GM18519 (cell line): Measurements from ENCODE around the gene ZBTB9.
A peak's percentile ranks its signal among the peaks of the same experiment; 100 is the strongest.

Experiments
- ATAC-seq: cut with Tn5 transposase; IDR thresholded peaks from one replicate; pipeline ENCODE4 v1.9.1; 2021; ENCODE audit warnings: mild to moderate bottlenecking, moderate library complexity; ENCODE audit not compliant: unreplicated experiment, low FRiP score

The ZBTB9 gene

GRCh38 chr6:33454009-33454946, at the start of gene ZBTB9:
ZBTB9 (plus strand) TSS chr6:33454576; CDS start chr6:33455101, 525 bp downstream.
- peak; percentile 96 for ATAC-seq

GRCh38 chr6:33404884-33405283, 49.5 kb upstream of the ZBTB9 start:
- ATAC-seq = no peak

GRCh38 chr6:33405386-33405940, 48.9 kb upstream of the ZBTB9 start:
- no peak for ATAC-seq

- no peak for ATAC-seq
These were observed 48.2 kb upstream of the ZBTB9 start for GRCh38 chr6:33406126-33406525.

GRCh38 chr6:33407132-33407718, 47.2 kb upstream of the ZBTB9 start:
- no peak for ATAC-seq

- peak; percentile 60 for ATAC-seq
These were observed 44.2 kb upstream of the ZBTB9 start for GRCh38 chr6:33410050-33410710.

- peak; percentile 21 for ATAC-seq
These were observed 43.4 kb upstream of the ZBTB9 start, which contains the start of gene PHF1 for GRCh38 chr6:33410711-33411631. PHF1 (plus strand) TSS chr6:33411014; CDS start chr6:33412264, 1,250 bp downstream.

- no peak for ATAC-seq
These were observed 42.8 kb upstream of the ZBTB9 start for GRCh38 chr6:33411632-33412005.

- ATAC-seq = no peak
These were observed 42.0 kb upstream of the ZBTB9 start for GRCh38 chr6:33412140-33413009.

GRCh38 chr6:33413241-33414120, 40.9 kb upstream of the ZBTB9 start:
- no peak for ATAC-seq

GRCh38 chr6:33414592-33415271, 39.6 kb upstream of the ZBTB9 start:
- no peak for ATAC-seq

- no peak for ATAC-seq
These were observed 38.5 kb upstream of the ZBTB9 start for GRCh38 chr6:33415831-33416230.

GRCh38 chr6:33416386-33417127, 37.8 kb upstream of the ZBTB9 start:
- no peak for ATAC-seq

- ATAC-seq = no peak
These were observed 37.1 kb upstream of the ZBTB9 start for GRCh38 chr6:33417128-33417902.

GRCh38 chr6:33417903-33418689, 36.3 kb upstream of the ZBTB9 start, which contains the start of gene CUTA:
CUTA (minus strand) TSS chr6:33418107; CDS start chr6:33418000, 107 bp downstream.
- peak; percentile 69 for ATAC-seq
